HG03354 (cell line): Measurements from ENCODE around the gene ZMYND11.

Source experiments
- ATAC-seq: cut with Tn5 transposase; IDR thresholded peaks from one replicate; pipeline ENCODE4 v1.9.1; 2021; ENCODE audit warnings: mild to moderate bottlenecking; ENCODE audit not compliant: unreplicated experiment, poor library complexity, severe bottlenecking

ZMYND11 gene

GRCh38 chr10:186911-187310 lies 51.7 kb downstream of the ZMYND11 start:
- ATAC-seq = no peak

DNA sequence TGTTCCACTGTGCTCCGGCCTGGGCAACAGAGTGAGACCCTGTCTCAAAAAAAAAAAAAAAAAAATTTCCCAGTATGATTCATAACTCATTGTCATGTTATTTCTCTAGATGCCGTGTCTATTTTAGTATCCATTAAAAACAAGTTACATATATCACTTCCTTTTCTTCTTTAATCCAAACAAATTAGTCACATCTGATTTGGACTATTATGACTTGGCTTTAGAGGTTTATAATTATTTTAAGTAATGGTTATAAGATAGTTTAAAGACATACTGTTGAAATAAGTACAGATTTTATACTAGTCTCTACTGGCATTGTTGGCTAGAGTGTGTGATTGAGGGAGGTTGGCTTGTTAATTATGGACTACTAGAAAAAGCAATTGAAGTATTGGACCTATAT lies 53.3 kb downstream of the ZMYND11 start:
- no peak for ATAC-seq

- ATAC-seq = no peak
Observed at GRCh38 chr10:190216-190615, 55.0 kb downstream of the ZMYND11 start.

GRCh38 chr10:191703-192518 lies 56.7 kb downstream of the ZMYND11 start:
- ATAC-seq = no peak

DNA sequence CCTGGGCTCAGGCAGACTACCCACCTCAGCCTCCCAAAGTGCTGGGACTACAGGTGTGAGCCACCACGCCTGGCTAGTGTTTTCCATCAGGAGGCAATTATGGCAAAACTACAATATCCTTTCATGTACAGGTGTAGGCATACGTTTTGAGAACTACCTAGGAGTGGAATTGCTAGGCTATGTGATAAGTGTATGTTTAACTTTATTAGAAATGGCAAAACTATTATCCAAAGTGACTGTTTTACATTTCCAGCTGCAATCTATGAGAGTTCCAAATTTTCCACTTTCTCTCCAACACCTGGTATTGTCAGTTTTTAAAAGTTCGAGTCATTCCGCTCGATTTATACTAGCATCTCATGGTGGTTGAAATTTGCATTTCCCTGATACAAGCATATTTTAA lies 59.0 kb downstream of the ZMYND11 start:
- ATAC-seq = no peak

DNA sequence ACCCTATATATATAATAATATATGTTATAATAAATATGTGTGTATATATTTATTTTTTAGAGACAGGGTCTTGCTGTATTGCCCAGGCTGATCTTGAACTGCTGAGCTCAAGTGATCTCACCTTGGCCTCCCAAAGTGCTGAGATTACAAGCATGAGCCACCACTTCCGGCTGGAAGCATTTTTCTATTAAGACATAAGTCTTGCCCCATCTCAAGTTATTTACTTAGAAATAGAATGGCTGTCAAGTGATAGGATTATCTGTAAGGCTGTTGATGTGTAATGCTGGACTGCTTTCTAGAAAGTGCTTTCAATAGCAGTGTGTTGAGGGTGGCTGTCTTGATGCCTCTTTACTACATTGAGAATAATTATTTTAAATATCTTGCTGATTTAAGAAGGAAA lies 65.2 kb downstream of the ZMYND11 start:
- no peak for ATAC-seq

DNA sequence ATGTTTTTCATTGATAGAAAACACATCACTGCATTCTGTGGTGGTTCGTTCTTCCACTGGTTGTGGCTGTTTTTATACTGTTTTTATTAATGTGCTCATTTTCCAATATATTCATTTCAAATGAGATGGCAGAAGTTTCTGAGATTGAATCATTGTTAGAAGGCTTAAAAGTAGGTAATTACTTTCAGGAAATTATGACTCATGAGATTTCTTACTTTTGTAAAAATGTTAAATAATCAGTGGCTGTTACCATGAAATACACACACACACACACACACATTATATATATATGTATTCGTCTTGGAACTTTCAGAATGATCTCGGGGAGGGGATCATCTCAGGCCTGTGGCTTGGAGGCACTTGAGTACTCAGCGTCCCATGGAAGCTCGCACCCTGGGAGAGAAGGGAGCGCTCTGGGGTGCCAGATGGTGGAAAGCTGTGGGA lies 66.1 kb downstream of the ZMYND11 start:
- no peak for ATAC-seq

GRCh38 chr10:208616-209015 lies 73.4 kb downstream of the ZMYND11 start:
- no peak for ATAC-seq

GRCh38 chr10:209357-209756 lies 74.1 kb downstream of the ZMYND11 start:
- ATAC-seq = no peak

- no peak for ATAC-seq
Observed at GRCh38 chr10:210297-210696, 75.0 kb downstream of the ZMYND11 start.

GRCh38 chr10:215444-215843 lies 80.2 kb downstream of the ZMYND11 start:
- no peak for ATAC-seq

DNA sequence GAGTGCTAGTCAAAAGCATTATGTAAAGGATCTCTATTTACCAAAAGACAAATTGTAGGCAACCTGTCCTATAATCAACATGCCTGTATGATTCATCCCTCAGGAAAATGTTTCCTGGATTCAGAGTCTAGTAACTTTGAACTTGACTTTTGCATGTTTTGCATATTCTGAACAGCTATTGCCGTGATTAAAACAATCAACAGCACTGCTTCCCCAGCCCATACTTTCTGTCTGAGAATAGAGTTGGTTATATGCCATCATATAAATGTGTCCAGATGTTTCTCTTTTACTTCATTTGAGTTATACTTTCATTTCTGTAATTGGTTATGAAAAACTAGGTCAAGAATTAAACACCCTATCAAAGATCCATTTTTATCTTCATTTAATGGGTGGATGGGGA lies 83.5 kb downstream of the ZMYND11 start:
- no peak for ATAC-seq

DNA sequence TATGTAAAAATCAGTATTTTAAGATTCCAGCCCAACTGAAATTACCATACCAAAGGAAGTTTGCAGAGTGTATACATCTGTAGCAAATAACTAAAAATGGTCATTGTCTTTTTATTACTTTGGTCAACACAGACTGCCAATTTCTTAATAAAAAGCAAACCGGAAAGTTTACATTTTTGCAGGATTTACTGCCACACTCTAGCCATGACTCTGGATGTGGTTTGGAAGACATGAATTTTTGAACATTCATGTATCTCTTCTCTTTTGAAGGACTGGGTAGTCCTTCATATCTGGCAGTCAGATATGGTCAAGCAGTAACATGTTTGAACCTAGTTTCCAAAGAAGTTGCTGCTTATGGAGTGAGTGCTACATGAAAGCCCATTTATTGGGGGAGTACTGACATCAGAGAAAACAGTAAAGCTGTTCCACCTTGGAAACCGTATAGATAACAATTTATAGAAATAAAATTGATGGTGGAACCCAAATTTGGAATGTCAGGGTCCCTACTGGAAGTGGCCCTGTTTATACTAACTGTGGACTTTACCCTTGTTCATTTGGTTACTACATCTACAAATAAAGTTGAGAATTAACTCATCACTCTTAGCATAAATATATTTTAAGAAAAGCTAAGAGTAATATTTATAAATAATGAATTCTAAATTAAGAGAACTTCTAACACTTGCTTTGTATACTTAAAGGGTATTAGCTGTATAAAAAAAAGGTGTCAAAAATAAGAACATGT lies 84.6 kb downstream of the ZMYND11 start:
- no peak for ATAC-seq

GRCh38 chr10:224571-224970 lies 89.3 kb downstream of the ZMYND11 start:
- peak; percentile 60 for ATAC-seq

GRCh38 chr10:226018-226417 lies 90.8 kb downstream of the ZMYND11 start:
- ATAC-seq = no peak

- ATAC-seq = no peak
Observed at GRCh38 chr10:227014-227413, 91.8 kb downstream of the ZMYND11 start.

- no peak for ATAC-seq
Observed at GRCh38 chr10:228366-228765, 93.1 kb downstream of the ZMYND11 start.

DNA sequence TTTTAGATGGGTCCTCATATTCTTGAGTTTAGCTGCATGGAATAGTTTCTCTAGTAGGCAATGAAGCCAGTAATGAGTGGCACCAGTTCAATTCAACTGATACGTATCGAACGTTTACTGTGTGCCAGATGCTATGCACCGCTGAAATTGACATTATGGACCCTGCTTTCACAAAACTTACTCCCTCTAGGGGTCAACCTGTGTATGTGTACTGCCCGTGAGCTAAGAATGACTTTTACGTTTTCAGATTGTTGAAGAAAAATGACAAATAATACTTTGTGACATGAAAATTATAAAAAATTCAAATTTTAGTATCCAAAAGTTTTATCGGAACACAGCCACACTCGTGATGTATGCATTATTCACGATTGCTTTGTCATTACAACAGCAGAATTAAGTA lies 95.5 kb downstream of the ZMYND11 start:
- ATAC-seq = no peak

DNA sequence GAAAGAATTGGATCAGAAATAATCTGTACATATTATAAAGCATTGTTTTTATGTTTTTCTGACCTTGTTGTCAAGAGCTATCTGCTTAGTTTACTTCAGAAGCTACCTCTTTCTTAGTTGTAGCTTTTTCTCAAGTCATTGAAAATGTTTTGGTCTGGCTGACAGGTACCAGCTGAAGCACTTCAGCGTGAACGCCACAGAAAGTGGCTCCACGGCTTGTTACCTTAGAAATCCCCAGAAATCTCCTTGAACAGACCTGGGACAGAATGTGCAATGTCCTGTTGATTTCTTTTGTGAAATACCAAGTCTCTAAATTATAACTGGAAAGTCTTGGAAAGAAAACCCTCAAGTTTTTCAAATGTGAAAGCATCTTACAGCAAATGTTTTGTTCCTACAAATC lies 96.8 kb downstream of the ZMYND11 start:
- no peak for ATAC-seq

- no peak for ATAC-seq
Observed at GRCh38 chr10:232878-233277, 97.6 kb downstream of the ZMYND11 start.

- ATAC-seq = no peak
Observed at GRCh38 chr10:234708-235406, 99.6 kb downstream of the ZMYND11 start.
